ENCODE results near the gene SLC36A1.

SLC36A1 gene

GRCh38 chr5:151493665-151494064 is 46.3 kb downstream of the SLC36A1 start:
- TF ChIP-seq OSR1 (CRISPR knock-in tag; IDR thresholded peaks at IDR 0.05) (no peak), GLIS3 (CRISPR knock-in tag; IDR thresholded peaks at IDR 0.05) (no peak), ISL1 (CRISPR knock-in tag; IDR thresholded peaks at IDR 0.05) (no peak), ZFP3 (CRISPR knock-in tag; IDR thresholded peaks at IDR 0.05) (no peak), ZNF565 (CRISPR knock-in tag; conservative IDR thresholded peaks at IDR 0.05; ENCODE audit: low read depth) (no peak), TOX (CRISPR knock-in tag; IDR thresholded peaks at IDR 0.05; ENCODE audit: borderline replicate concordance) (no peak), ESRRG (CRISPR knock-in tag; IDR thresholded peaks at IDR 0.05) (no peak), SNAI2 (CRISPR knock-in tag; IDR thresholded peaks at IDR 0.05) (no peak), ZC3H10 (CRISPR knock-in tag; IDR thresholded peaks at IDR 0.05) (no peak), POU6F1 (CRISPR knock-in tag; IDR thresholded peaks at IDR 0.05; ENCODE audit: borderline replicate concordance, low read depth) (no peak), ZNF8 (CRISPR knock-in tag; IDR thresholded peaks at IDR 0.05) (no peak), CREB5 (CRISPR knock-in tag; IDR thresholded peaks at IDR 0.05; ENCODE audit: low read depth) (no peak), CSRNP3 (CRISPR knock-in tag; IDR thresholded peaks at IDR 0.05) (no peak), PATZ1 (CRISPR knock-in tag; IDR thresholded peaks at IDR 0.05; ENCODE audit: borderline replicate concordance) (no peak), ZNF70 (CRISPR knock-in tag; IDR thresholded peaks at IDR 0.05) (no peak), ARNTL (CRISPR knock-in tag; IDR thresholded peaks at IDR 0.05; ENCODE audit: borderline replicate concordance, low read depth) (no peak)
- ATAC-seq = no peak

GRCh38 chr5:151495320-151495719 is 47.9 kb downstream of the SLC36A1 start:
- no peak for ATAC-seq

More at GRCh38 chr5:151495320-151495719, 47.9 kb downstream of the SLC36A1 start:
- no peak for TF ChIP-seq TOX (CRISPR knock-in tag; IDR thresholded peaks at IDR 0.05; ENCODE audit: borderline replicate concordance)
- TF ChIP-seq PPARA (CRISPR knock-in tag; IDR thresholded peaks at IDR 0.05; ENCODE audit: borderline replicate concordance) = no peak
- no peak for TF ChIP-seq CSDC2 (CRISPR knock-in tag; IDR thresholded peaks at IDR 0.05)
- TF ChIP-seq ESRRG (CRISPR knock-in tag; IDR thresholded peaks at IDR 0.05) = no peak
- TF ChIP-seq TSHZ2 (CRISPR knock-in tag; IDR thresholded peaks at IDR 0.05) = no peak
- TF ChIP-seq ZNF565 (CRISPR knock-in tag; conservative IDR thresholded peaks at IDR 0.05; ENCODE audit: low read depth) = no peak
- no peak for TF ChIP-seq ZFP30 (CRISPR knock-in tag; IDR thresholded peaks at IDR 0.05)
- no peak for TF ChIP-seq ZFP3 (CRISPR knock-in tag; IDR thresholded peaks at IDR 0.05)
- TF ChIP-seq OSR1 (CRISPR knock-in tag; IDR thresholded peaks at IDR 0.05) = no peak
- no peak for TF ChIP-seq ISL1 (CRISPR knock-in tag; IDR thresholded peaks at IDR 0.05)
- no peak for TF ChIP-seq ZNF70 (CRISPR knock-in tag; IDR thresholded peaks at IDR 0.05)
- TF ChIP-seq ARNTL (CRISPR knock-in tag; IDR thresholded peaks at IDR 0.05; ENCODE audit: borderline replicate concordance, low read depth) = no peak
